HG02981 (cell line): ENCODE data around the gene GCLC.

Source experiments
- ATAC-seq: cut with Tn5 transposase; IDR thresholded peaks from one replicate; pipeline ENCODE4 v1.9.1; 2021; ENCODE audit warnings: mild to moderate bottlenecking, moderate library complexity; ENCODE audit not compliant: unreplicated experiment

The GCLC gene

DNA sequence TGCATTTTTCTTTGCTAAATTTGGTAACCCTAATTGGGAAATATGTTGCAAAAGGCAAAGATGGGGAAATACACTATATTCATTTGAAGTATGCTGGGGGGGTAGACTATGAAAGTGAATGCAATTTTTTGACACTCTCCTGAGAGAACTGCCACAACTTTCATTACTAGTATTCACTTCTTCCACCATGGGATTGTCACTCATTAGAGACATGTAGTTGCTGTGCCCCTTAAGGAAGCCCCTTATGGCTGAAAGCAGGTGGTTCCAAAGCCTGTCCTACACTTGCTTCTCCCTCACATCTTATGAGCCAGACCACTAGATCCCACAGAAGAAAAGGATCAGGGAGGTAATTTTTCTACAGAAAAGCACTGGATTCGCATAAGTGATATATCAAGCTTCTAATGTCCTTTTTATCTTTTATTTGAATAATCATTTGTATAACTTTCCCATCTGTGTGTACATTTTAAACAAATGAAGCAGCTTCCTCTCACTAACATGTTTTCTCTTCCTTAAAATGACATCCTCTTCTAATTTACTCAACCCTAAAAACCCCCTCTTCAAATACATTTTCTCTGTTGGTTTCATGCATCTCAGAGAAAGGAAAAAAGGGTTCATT, 83.8 kb downstream of the GCLC start:
- ATAC-seq = peak; percentile 63

DNA sequence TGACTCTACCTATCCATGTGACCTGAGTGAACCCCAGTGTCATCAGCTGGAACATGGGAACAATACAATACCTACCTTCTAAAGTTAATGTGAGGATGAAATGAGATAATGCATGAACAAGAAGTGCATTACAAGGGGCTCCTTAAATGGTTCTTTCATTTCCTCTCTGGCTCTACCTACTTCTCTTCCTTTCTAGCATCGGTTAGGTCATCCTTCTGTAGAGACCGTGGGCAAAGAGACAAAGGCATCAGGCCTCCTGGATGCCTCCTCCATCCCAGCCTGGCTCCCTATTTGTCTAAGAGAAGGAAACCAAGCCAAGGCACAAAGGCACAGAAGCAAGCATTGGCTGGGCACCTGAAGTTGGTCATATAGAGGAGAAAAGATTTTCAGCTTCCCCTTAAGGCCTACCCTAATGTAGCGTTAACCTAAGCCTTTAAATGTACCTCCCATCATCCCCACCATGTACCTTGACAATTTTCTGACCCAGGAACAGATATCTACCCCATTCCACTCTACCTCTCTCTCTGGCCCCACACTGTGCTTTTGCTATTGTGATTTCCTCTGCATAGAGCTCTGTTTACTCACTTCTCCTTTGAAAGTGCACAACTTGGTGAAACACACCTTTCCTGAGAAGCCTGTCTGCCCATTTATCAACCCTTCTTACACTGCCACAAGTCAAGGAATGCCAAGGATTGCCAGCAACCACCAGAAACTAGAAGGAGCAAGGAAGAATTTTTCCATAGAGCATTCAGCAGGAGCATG, 86.6 kb downstream of the GCLC start:
- no peak for ATAC-seq

DNA sequence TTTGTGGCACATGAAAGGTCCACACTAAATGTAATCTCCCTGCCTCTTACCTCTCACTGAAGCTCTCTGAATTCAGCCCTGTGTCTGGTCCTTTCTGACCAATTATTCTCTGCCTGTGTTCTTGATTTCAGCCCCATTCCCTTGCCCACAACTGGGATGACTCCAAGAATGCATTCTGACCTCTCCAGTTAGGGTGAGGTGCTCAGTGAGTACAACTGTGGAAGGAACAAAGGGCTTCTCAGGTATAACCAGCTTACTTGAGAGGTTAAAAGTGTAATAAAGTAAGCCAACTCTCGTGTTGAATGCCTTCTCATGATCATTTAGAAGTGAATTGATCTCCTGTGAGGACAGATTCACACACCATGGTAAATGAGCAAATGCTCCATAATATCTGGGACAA, 88.1 kb downstream of the GCLC start:
- no peak for ATAC-seq

DNA sequence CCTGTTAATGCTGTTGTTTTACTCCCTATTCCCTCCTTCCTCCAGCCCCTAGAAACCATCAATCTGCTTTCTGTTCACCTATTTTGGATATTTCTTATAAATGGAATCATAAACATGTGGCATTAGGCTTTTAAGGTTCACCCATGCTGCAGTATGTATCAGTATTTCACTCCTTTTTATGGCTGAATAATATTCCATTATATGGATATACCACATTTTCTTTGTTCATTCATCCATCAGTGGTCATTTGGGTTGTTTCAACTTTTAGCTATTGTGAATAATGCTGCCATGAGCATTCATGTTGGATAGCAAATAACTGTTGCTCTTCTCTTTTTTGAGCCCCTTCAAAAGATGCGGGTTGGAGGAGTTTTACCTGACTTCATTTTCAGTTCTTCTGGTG, 89.2 kb downstream of the GCLC start:
- ATAC-seq = no peak

DNA sequence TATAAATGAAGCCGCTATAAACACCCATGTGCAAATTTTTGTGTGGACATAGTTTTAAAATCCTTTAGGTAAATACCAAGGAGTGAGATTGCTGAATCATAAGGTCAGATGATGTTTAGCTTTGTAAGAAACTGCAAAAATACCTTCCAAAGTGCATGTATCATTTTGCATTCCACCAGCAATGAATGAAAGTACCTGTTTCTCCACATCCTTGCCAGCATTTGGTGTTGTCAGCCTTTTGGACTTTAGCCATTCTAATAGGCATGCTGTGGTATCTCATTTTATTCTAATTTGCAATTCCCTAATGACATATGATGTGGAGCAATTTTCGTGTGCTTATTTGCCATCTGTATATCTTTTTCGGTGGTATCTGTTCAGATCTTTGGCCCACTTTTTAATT, 93.7 kb downstream of the GCLC start:
- no peak for ATAC-seq

DNA sequence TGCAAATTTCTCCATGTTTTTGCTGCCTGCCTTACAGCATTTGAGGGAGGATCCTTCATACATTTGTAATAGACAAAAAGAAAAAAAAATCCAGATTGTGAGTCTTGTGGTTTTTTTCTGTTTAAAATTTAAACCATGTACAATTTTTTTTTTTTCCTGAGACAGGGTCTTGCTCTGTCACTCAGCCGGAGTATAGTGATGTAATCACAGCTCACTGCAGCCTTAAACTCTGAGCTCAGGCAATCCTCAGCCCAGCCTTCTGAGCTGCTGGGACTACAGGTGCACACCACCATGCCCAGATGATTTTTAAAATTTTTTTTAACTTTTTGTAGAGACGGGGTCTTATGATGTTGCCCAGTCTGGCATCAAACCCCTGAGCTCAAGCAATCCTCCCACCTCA, 97.0 kb downstream of the GCLC start:
- ATAC-seq = no peak
